Endothelial cell of umbilical vein (primary cell): ENCODE results near the gene GDA.

Experiments used
- CTCF ChIP-seq, 2 donors: IDR thresholded peaks; 1 replicate in 1 of 2; 2 replicates in 1 of 2; pipeline ENCODE4 v1.5.1; 2011; ENCODE audit warnings: low read length in 2 of 2, mild to moderate bottlenecking in 2 of 2, moderate library complexity in 2 of 2, control low read depth in 1 of 2, inconsistent platforms in 1 of 2, low read depth in 1 of 2; ENCODE audit not compliant: insufficient read depth in 1 of 2; ENCODE audit errors: extremely low read depth in 1 of 2
- EZH2 ChIP-seq: IDR thresholded peaks from 2 replicates; pipeline ENCODE4 v1.6.1; 2012; ENCODE audit warnings: borderline replicate concordance, low read depth, mild to moderate bottlenecking, moderate library complexity, low read length, inconsistent platforms; ENCODE audit not compliant: severe bottlenecking
- GATA2 ChIP-seq: IDR thresholded peaks from 2 replicates; pipeline ENCODE4 v1.7.0; 2011; ENCODE audit warnings: low read depth, mild to moderate bottlenecking, moderate library complexity, mixed read lengths, low read length; ENCODE audit not compliant: insufficient read length, insufficient read depth
- MAX ChIP-seq: IDR thresholded peaks from 2 replicates; pipeline ENCODE4 v1.6.1; 2011; ENCODE audit not compliant: insufficient read depth, insufficient read length
- MYC ChIP-seq: IDR thresholded peaks from one replicate; pipeline ENCODE4 v1.6.1; 2011; ENCODE audit warnings: mild to moderate bottlenecking, low read depth, low read length
- POLR2A ChIP-seq: IDR thresholded peaks from 2 replicates; pipeline ENCODE4 v1.6.1; 2012; ENCODE audit warnings: low read depth, mild to moderate bottlenecking, control low read depth, low read length
- POLR2AphosphoS5 ChIP-seq: IDR thresholded peaks from 2 replicates; pipeline ENCODE4 v1.6.1; 2012; ENCODE audit warnings: low read depth, mild to moderate bottlenecking, control low read depth, low read length, moderate library complexity; ENCODE audit not compliant: insufficient read depth

GRCh38 chr9:72207278-72207677 is 58.0 kb downstream of the GDA start:
- TF ChIP-seq CTCF (IDR thresholded peaks at IDR 0.05; ENCODE audit: extremely low read depth in 1 of 2, insufficient read depth in 1 of 2, low read depth in 1 of 2, low read length in 2 of 2) (no peak), POLR2A (no peak), MYC (no peak), POLR2AphosphoS5 (no peak), EZH2 (no peak), GATA2 (no peak), MAX (no peak)
